ENCODE measurements around the gene MLH3.
"Not testable (repeated sequence)": the region's sequence is repeated elsewhere in the genome, so short reads cannot be mapped to it uniquely, and the experiment has no call there.

DNA sequence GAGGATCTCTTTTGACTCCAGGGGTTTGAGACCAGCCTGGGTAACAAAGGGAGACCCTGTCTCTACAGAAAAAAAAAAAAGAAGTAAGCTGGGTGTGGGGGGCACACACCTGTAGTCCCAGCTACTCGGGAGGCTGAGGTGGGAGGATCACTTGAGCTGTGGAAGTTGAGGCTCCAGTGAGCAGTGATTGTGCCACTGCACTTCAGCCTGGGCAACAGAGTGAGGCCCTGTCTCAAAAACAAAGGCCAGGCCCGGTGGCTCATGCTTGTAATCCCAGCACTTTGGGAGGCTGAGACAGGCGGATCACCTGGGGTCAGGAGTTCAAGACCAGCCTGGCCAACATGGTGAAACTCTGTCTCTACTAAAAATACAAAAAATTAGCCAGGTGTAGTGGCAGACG is 16.5 kb upstream of the MLH3 start:
- TF ChIP-seq EZH2 (IDR thresholded peaks at IDR 0.05); POLR2AphosphoS5 (IDR thresholded peaks at IDR 0.05; ENCODE audit: borderline replicate concordance, low read depth, low read length): not testable (repeated sequence)

Measured in SK-N-MC (cell line).